ENCODE measurements around the gene BCL2L12. TPM values are rescaled to one million over a fixed set of nuclear protein-coding genes. Genes with fewer than 3 reads are reported as not detected.

The BCL2L12 gene
- total and polyA plus RNA-seq, 2 of the 13 experiments (the other 11 are each of a cell fraction or from before 2014, with no cell fraction given): 26.8 to 40.8 TPM

- TF ChIP-seq SRF (IDR thresholded peaks at IDR 0.05; ENCODE audit: low read depth, low read length) (no peak), MED1 (CRISPR knock-in tag; IDR thresholded peaks at IDR 0.05) (0 out of 2 replicates have a peak, but pooled peaks have one; percentile 19), PBX3 (CRISPR knock-in tag; IDR thresholded peaks at IDR 0.05; ENCODE audit: borderline replicate concordance) (no peak), TOPORS (CRISPR knock-in tag; IDR thresholded peaks at IDR 0.05) (0 out of 2 replicates have a peak, but pooled peaks have one; percentile 49), NR1H2 (CRISPR knock-in tag; IDR thresholded peaks at IDR 0.05; ENCODE audit: borderline replicate concordance, low read depth) (no peak), ZNF337 (CRISPR knock-in tag; IDR thresholded peaks at IDR 0.05; ENCODE audit: borderline replicate concordance, low read depth) (no peak), IRF1 (CRISPR knock-in tag; IDR thresholded peaks at IDR 0.05; ENCODE audit: low read depth) (no peak), ATM (IDR thresholded peaks at IDR 0.05; ENCODE audit: borderline replicate concordance) (no peak), ARNT (IDR thresholded peaks at IDR 0.05) (no peak), ZBTB10 (CRISPR knock-in tag; IDR thresholded peaks at IDR 0.05; ENCODE audit: borderline replicate concordance) (no peak), CENPX (CRISPR knock-in tag; IDR thresholded peaks at IDR 0.05) (no peak), RXRB (CRISPR knock-in tag; IDR thresholded peaks at IDR 0.05; ENCODE audit: borderline replicate concordance) (no peak), ZKSCAN1 (IDR thresholded peaks at IDR 0.05; ENCODE audit: low read length) (peak; percentile 83; the same call in 1 of the 2 replicates), RELA (CRISPR knock-in tag; IDR thresholded peaks at IDR 0.05) (no peak), ETV5 (CRISPR knock-in tag; IDR thresholded peaks at IDR 0.05; ENCODE audit: borderline replicate concordance) (no peak), MAZ (IDR thresholded peaks at IDR 0.05; ENCODE audit: borderline replicate concordance, low read depth, low read length) (peak; percentile 94), MAZ (CRISPR knock-in tag; IDR thresholded peaks at IDR 0.05; ENCODE audit: low read depth) (no peak), REL (CRISPR knock-in tag; conservative IDR thresholded peaks at IDR 0.05) (no peak), ZNF878 (CRISPR knock-in tag; IDR thresholded peaks at IDR 0.05) (no peak), NR0B2 (CRISPR knock-in tag; IDR thresholded peaks at IDR 0.05) (no peak), ZNF251 (CRISPR knock-in tag; IDR thresholded peaks at IDR 0.05) (no peak), NR2C2 (CRISPR knock-in tag; IDR thresholded peaks at IDR 0.05; ENCODE audit: borderline replicate concordance) (no peak), PLSCR1 (CRISPR knock-in tag; IDR thresholded peaks at IDR 0.05; ENCODE audit: borderline replicate concordance) (no peak), ZNF772 (CRISPR knock-in tag; IDR thresholded peaks at IDR 0.05) (no peak)
Observed at GRCh38 chr19:49676136-49676783, 10.5 kb downstream of the BCL2L12 start (continued).

All from HepG2 (cell line).